Adipose tissue (tissue), 3 donors: ENCODE results near the gene GLRX. TPM values are rescaled to one million over a fixed set of nuclear protein-coding genes. Genes with fewer than 3 reads are reported as not detected.

Experiments
- H3K27ac ChIP-seq: one replicate; pipeline ENCODE4 v1.5.1; 2013; ENCODE audit warnings: low read depth, low read length
- WGBS, 3 donors: extraction: QIAGEN DNeasy Blood & Tissue Kit; methylation state at CpG; one replicate each; pipeline ENCODE4 v1.1.7; 2013; 5-methylcytosine and 5-hydroxymethylcytosine counted together
- polyA plus RNA-seq, 3 donors: library from polyadenylated mRNA; stranded (reverse); fragments of 200-250 nt; gene quantifications; one replicate each; pipeline ENCODE4 v1.2.3, GENCODE V29; 2013
- donor health status: healthy with polysubstance abuse.
- donor health status: Bipolar disorder and iron deficiency.
- donor health status: healthy.

The GLRX gene
- polyA plus RNA-seq, 3 donors: 28.6 to 212 (median 201) TPM

DNA sequence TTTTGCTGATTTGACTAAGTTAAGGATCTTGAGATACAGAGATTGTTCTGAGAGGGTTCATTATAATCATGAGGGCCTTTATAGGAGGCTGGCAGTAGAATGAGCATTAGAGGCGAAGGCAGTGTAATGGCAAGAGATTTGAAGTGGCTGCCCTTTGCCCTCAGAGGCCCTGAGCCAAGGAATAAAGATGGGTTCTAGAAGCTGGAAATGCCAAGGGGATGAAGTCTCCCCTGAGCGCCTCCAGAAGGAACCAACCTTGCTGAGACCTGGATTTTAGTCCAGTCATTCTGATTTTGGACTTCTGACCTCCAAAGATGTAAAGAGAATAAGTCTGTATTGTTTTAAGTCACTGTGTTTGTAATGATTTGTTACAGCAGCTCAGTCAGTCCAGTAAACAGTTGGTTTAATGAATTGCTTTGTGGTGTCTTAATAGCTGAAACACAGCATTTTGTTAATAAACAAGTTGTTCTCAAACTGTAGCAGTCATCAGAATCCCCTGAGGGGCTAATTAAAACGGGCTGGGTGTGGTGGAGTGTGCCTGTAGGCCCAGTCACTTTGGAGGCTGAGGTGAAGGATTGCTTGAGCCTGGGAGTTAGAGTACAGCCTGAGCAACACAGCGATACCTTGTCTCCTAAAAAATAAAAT is 23.2 kb downstream of the GLRX start:
- 90 to 96% (median 92%) methylated on average over 4 of the region's 4 CpGs for WGBS, 3 donors

DNA sequence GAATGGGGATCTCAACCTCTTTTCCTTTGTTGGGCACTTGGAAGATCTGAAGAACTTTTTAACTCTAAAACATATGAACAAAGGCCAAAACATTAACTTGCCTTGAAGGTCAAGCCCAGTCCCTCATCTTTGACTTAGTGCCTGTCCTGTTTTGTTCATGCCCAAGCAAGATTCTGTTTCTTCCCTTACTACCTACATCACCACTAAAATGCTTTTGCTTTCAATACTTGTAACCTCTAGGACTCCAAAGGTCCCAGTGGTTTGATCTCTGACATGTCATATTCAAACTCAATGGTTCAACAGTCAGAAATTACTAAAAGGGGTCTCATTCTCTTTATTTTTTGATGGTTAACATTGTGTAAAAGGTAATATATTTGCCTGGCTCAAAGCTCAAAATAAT is 24.0 kb downstream of the GLRX start:
- no peak overlapping the region for H3K27ac ChIP-seq

More for the DNA sequence above, 23.2 kb downstream of the GLRX start:
- no peak overlapping the region for H3K27ac ChIP-seq

DNA sequence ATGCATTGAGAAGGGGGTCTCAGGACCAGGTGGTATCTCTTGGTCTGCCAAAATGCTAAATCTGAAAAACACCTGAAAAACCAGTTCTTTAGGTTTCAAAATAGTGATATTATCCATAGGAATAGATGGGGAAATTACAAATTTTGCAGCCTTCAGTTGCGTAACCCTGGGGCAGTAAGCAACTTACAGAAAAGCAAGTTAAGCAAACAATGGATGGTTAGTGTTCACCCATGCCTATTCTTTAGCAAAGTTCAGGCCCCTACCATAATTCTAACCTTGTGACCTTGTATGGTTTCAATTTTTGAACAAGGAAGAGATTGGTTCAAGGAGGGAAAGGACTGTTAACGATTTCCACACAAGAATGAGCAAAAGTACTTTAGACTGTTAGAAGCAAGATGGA is 24.5 kb downstream of the GLRX start:
- H3K27ac ChIP-seq: no peak overlapping the region
- WGBS, 3 donors: 85 to 93% (median 90%) methylated on average over 2 of the region's 2 CpGs

DNA sequence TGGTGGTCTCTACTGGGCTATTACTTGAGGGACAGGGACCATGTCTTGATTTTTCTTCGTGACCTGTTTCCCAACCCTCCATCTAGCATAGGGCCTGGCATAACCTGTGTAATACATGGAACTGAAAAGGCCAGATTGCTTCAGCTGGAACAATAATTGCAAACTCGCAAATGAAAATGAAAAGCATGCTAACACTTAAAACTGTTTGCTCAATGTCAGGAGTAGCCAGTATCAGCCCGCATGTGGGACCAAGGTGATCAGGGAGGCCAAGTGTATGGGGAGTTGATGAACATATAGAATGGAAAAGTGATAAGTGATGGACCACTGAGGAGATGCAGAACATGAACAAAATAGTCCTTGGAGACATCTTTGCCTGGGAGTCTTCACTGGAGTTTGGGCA is 25.2 kb downstream of the GLRX start:
- H3K27ac ChIP-seq: no peak overlapping the region
- WGBS, 3 donors: 84 to 92% (median 90%) methylated on average over 3 of the region's 3 CpGs

DNA sequence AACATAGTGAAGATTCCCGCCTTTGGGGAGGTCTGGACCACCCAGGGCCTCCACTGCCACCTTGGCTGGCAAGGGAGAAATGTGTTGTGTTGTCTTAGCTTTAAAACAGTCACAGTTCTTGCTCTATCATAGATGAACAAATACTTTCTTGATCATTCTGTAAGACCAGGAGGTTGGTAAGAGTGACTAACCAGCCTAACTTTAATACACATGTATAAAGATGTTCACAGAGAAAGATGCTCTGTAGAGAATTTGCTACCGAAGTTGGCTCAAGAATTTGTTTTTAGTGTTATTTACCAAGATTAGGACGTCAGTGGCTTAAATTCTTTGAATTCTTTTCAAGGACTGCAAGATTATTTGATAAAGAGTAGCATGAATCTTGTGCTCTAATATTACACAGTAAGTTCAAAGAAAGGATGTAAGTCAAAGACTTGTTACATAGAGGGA is 28.4 kb downstream of the GLRX start:
- H3K27ac ChIP-seq: no peak overlapping the region
- WGBS, 3 donors: 46 to 77% (median 68%) methylated on average over 3 of the region's 3 CpGs

DNA sequence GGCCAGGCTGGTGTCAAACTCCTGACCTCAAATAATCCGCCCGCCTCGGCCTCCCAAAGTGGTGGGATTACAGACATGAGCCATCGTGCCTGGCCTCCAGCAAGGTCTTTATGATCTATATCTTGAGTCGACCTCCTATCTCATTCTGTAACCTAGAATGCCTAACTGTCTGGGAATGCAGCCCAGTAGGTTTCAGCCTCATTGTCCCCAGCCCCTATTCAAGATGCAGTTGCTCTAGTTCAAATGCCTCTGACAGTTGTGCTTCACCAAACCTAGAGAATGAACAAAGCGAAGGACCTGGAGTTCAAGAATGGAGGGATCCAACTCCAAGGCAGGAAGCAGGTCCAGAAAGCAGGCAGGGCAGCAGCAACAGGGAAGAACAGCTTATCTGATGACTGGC is 30.8 kb downstream of the GLRX start:
- WGBS, 3 donors: 79 to 96% (median 89%) methylated on average over 5 to 6 of the region's 6 CpGs
- no peak overlapping the region for H3K27ac ChIP-seq

DNA sequence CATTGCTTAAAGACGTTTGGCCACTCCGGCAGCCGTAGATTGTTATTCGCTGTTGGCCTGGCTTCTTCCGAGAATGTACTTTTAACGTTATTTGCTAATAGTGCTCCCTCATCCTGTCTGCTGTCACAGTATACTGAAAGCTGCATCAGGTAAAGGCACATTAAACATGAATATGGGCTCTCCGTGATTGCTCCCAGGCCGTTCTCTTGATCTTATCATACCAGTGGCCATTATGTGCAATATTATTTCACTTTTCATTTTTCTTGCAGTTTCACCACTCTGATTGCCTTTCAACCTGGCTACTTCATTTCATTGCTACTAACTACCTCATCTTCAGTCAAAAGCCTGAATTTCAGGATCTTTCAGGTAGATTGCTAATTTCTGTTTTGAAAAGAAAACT is 34.0 kb downstream of the GLRX start:
- H3K27ac ChIP-seq: no peak overlapping the region
- 86 to 92% (median 90%) methylated on average over 8 of the region's 8 CpGs for WGBS, 3 donors

DNA sequence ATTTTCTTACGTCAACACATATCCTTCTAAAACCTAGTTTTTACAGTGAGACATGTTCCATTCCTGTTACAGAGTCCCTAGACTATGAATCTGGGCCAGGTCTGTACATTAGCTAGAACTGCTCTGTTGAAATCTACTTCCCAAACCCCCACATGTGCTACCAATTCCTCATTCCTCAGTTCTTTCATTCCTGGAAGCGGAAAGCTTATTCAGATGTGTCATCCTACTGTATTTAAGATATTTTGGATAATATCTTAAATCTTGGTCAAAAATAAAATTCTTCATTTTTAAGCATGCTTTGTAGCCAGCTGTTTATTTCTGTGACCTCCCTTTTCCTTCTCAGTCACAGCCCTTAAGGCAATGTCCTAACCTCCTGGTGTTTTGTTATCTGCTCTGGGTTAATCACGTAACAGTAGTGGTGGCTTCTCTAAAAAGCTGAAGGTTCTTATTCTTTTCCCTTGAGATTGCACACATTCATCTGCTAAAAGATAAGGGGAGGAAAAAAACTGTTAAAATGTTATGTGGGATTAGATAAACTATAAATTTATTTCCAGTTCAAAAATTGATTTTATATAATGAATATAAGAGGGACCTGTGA is 35.6 kb downstream of the GLRX start:
- 79 to 87% (median 84%) methylated on average over 3 of the region's 3 CpGs for WGBS, 3 donors
- no peak overlapping the region for H3K27ac ChIP-seq

DNA sequence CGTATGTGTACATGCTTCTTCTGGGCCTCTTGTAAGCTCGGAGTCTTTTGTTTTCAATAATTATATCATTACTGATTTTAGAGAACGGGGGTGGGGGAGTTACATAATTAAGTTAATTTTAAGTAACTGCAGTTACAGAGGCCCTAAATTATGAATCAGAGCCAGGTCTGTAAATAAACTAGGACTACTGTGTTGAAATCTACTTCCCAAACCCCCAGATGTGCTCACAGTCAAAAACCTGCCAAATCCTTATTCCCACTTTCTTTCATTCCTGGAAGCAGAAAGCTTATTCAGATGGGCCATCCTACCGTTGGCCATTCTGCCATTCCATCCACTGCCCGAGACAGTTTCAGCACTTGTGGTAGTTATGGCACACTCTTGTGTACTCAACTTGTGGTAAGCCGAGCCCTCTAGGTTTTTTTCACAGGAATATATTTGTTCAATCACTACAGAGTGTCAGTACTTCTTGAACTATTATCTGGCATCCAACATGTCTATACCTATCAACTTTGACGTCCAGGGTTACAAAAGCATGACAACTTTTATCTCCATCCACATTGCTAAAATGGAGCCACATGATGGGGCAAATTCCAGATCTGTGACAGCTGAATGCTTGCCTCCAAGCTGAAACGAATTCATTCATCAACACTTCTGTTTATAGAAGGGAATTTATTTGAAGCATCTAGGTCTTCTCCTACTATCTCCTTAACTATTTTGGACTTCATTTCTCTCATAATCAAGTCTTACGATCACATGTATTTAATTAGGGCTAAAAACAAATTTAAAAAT is 37.8 kb downstream of the GLRX start:
- no peak overlapping the region for H3K27ac ChIP-seq
- 79 to 88% (median 85%) methylated on average over 9 of the region's 9 CpGs for WGBS, 3 donors

DNA sequence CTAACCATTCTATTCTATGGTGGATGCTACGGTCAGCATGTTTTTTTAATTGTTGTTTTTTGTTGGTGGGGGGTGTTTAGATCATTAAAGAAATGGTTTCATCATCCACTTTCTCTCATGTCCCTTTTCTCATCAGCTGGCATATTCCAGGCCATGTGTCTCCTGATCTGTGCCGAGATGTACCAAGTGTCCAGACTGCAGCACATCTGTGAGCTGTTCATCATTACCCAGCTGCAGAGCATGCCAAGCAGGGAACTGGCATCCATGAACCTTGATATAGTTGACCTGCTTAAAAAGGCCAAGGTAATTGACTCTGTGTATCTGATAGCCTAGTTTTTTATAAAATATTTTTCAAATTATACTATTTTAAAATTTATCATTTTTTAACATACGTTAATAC is 38.9 kb downstream of the GLRX start:
- H3K27ac ChIP-seq: no peak overlapping the region
- WGBS, 3 donors: 86 to 94% (median 91%) methylated on average over 3 of the region's 3 CpGs

DNA sequence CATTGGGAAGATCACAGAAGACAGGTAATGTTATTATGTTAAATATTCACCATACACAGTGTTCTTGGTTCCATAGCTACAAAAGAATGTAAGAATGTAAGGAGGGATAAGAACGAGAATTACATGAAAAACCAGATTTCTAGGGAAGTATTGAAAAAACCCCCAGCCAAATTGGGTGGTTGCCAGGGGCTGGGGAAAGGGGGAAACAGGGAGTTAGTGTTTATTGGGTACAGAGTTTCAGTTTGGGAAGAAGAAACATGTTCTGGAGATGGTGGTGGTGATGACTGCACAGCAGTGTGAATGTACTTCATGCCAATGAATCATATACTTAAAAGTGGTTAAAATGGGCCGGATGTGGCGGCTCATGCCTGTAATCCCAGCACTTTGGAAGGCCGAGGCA is 40.3 kb downstream of the GLRX start:
- no peak overlapping the region for H3K27ac ChIP-seq
- 86 to 97% (median 90%) methylated on average over 4 of the region's 4 CpGs for WGBS, 3 donors

DNA sequence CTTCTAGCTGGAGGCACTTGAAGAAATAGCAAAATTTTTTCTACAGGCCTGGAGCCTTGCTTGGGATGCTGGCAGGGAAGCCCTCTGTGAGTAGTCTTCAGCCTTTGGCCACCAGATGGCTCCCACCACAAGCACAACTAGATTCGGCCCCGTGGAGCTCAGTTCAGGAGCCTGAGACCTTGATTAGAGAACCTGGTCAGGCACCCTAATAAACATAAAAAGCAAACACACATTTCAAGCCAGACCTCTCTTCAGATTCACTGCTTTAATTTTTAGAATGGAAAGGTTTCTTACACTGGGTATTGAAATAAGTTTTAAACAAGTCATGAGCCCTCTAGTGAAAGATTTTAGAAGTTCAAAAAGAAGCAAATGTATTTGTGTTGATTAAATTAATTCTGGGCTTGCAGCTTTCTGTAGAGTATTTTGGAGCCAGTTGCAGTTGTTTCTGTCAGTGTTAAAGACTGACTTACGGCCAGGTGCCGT is 41.4 kb downstream of the GLRX start:
- WGBS, 3 donors: 20 to 31% (median 28%) methylated on average over 4 of the region's 4 CpGs
- no peak overlapping the region for H3K27ac ChIP-seq

DNA sequence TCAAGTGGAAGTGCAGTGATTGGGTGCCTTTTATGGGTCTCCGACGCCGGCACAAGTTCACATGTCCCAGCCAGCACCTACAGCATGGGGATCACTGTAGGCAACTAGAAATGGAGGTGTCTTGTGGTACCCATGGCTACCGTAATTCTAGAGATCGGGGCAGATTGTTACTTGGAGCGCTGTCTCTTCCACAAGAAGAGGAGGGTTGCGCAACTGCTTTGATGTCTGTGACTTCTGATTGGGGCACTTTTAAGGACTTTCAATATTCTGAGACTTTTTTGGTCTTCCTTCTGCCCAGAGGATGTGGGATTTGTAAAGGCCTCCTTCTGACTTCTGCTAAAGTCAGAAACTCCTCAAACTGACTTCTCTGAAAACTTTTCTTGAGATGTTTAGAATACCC is 41.9 kb downstream of the GLRX start:
- no peak overlapping the region for H3K27ac ChIP-seq
- 65 to 78% (median 74%) methylated on average over 7 of the region's 7 CpGs for WGBS, 3 donors

DNA sequence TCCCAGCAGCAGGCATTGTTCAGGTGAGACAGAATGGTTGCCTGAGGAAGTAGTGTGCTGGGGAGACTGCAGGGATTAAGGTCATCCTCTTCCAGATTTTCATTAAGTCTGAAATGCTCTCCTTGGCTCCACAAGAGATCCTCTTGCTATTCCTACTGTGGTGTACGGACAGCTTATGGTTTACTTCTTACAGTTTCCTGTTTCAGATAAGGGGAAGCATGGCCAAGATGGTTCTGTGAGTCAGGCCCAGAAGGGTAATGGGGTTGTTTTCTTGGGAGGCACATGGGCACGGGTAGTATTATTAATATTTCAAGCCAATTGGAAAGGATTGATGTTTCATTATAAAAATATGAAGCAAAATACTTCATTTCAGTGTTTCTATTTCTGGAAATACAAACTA is 42.9 kb downstream of the GLRX start:
- no peak overlapping the region for H3K27ac ChIP-seq
- 46 to 51% (median 47%) methylated on average over 2 of the region's 2 CpGs for WGBS, 3 donors

DNA sequence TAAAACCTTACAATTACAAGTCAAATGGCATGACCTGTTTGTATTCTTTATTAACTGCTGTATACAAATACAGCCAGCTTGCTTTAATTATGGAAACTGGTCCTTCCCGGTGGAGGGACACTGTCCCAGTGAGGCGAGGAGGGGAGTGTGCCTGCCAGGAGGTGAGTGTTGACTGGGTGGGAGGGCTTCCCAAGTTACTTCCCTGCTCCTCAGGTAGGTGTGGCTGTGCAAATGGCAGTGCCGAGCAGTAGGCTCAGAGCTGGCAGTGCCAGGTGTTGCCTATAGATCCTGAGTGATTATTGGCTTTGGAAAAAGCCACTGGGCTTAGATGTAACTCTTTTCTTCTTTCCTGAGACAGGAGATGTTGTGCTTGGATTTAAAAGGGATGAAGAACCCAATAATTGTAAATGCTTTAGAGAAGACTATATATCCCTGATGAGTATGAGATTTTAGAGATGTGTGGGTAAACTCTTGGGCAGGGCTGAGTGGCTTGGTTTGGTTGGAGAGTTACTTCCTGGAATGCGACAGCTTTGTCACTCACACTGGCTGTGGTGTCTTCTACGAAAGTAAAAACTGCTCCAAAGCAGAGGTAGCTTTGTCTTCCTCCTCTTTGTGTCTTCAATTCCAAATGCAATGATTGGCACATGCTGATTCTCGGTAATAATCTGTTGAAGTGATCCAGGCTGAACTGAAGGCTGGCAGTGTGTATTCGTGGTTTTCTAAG is 43.7 kb downstream of the GLRX start:
- WGBS, 3 donors: 65 to 75% (median 68%) methylated on average over 7 of the region's 7 CpGs
- H3K27ac ChIP-seq: no peak overlapping the region

DNA sequence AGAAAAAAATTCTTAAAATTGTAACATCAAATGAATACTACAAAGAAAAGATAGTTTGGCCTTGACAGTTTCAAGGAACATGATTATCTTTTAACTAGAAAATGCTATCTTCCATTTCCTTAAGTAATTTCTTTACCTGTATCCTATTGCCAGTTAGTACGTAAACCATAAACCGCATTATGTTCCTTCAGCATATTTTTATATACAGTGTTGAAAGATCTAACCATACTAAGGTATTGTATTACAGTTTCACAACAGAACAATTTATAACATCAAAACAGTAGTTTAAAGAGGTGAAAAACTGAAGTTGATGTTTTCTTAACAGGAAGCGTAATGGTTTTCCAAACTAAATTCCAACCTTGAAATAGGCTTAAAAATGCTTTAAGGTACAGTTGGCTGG is 45.1 kb downstream of the GLRX start:
- H3K27ac ChIP-seq: no peak overlapping the region
- WGBS, 3 donors: 91 to 96% (median 92%) methylated on average over 3 of the region's 3 CpGs

DNA sequence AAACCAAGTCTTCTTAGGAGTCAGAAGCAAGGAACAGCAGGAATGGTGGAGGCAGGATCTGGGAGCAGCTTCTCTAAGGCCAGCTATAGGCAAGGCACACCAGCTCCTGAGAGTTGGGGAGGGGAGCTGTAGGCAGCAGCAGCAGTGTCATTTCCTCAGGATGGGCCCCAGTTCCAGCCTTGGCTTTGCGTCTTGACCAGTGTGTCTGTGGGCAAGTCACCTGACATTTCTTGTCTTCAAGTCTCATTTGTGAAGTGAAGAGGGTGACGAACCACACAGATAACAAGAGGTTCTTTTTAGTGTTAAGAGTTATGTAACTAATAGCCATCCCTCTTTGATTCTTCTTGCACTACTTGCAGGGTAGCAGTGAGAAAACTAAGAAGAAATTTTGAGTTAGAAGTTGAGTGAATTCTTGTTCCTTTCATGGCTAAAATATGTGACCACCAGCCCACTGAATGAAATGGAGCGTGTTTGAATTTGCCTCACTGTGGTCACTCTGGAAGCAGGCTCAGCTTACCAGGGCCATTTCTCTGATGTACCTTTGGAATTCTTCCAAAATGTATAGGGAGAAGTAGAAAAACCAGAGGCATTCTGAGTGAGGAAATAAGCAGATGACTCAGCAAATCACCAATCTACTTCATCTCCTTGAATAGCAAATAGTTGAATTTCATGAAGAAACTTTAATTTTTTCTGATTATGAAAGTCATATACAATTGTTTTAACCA is 49.0 kb downstream of the GLRX start:
- H3K27ac ChIP-seq: no peak overlapping the region
- WGBS, 3 donors: 52 to 83% (median 61%) methylated on average over 3 of the region's 3 CpGs

DNA sequence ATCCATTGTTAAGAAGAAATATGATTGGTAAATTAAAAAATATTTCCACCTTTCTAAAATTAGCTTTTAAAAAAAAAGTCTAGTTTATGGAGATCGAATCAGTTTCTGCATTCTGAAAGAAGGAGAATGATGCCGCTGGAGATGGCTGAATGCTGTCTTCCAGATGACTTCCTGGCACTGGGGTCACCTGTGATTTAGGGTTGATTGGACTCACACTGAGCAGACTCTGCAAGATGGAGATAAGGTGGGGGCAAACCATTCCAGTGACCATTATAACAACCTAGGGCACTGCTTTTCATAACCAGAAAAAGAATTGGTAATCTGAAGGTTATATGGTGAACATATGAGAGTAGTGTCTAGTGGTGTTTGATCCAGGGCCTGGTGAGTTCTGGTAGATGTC is 50.6 kb downstream of the GLRX start:
- WGBS, 3 donors: 89 to 92% (median 90%) methylated on average over 2 of the region's 2 CpGs
- H3K27ac ChIP-seq: no peak overlapping the region
